HepG2 (cell line): Measurements from ENCODE around the gene CAMK2G. TPM values are rescaled to one million over a fixed set of nuclear protein-coding genes. Genes with fewer than 3 reads are reported as not detected.

ENCODE experiments used
- ATAC-seq: fragments of 200-7000 bp; cut with Tn5 transposase; 3 replicates; pipeline ENCODE4 v1.9.1; 2020; ENCODE audit warnings: mild to moderate bottlenecking, moderate library complexity
- BruUV-seq: library from RNA; stranded (reverse); fragments of 400-500 nt; replicated peaks from 2 replicates; lab custom pipeline; 2021; lab: Mats Ljungman, UMichigan
- CTCF ChIA-PET: fragments of 300-600 bp; formaldehyde crosslinking; extraction: SDS; loops from one replicate; lab custom pipeline; 2021; ENCODE audit warnings: low total read pairs, inconsistent platforms, low intra/inter-chr PET ratio; lab: Yijun Ruan, JAX
- POLR2A ChIA-PET: fragments of 350-600 bp; sonication (Branson Sonifier 250); formaldehyde crosslinking; loops from one replicate; lab custom pipeline; 2020; ENCODE audit warnings: antibody characterized with exemption, inconsistent platforms; lab: Yijun Ruan, JAX
- DNase-seq: peaks from one replicate; pipeline ENCODE4 v3.0.0-alpha.2; 2015; ENCODE audit warnings: low spot score
- FAIRE-seq: peaks from 3 replicates; lab custom pipeline; 2011; peaks lifted over from hg19 to GRCh38; lab: Jason Lieb, UNC
- H2AFZ ChIP-seq: one replicate; pipeline ENCODE4 v1.6.1; 2011; ENCODE audit warnings: low read length, inconsistent platforms
- H3K27ac ChIP-seq: fragments of 300-600 bp; 3 replicates; pipeline ENCODE4 v1.8.0; 2011; ENCODE audit warnings: mixed run types, mild to moderate bottlenecking, mixed read lengths, low read length, inconsistent platforms; ENCODE audit not compliant: insufficient read depth; ENCODE audit errors: extremely low read length
- H3K27me3 ChIP-seq, 2 experiments: fragments of 200-600 bp in 1 of 2; 2 replicates in 1 of 2; 3 replicates in 1 of 2; pipeline versions ENCODE4 v1.6.0 to v1.8.0; 2011; ENCODE audit warnings: low read length in 2 of 2, mild to moderate bottlenecking in 2 of 2, moderate library complexity in 2 of 2, inconsistent platforms in 1 of 2; ENCODE audit not compliant: insufficient read depth in 2 of 2, control insufficient read depth in 1 of 2
- H3K36me3 ChIP-seq, 2 experiments: fragments of 200-600 bp in 1 of 2; replicated peaks in 1 of 2; 2 replicates in 1 of 2; 3 replicates in 1 of 2; pipeline versions ENCODE4 v1.5.1 to v1.8.0; 2011; ENCODE audit warnings: low read length in 2 of 2, inconsistent platforms in 1 of 2; ENCODE audit not compliant: insufficient read depth in 2 of 2, control insufficient read depth in 1 of 2
- H3K4me1 ChIP-seq: 2 replicates; pipeline ENCODE4 v1.5.1; 2012; ENCODE audit warnings: low read length, inconsistent platforms; ENCODE audit not compliant: insufficient read depth
- H3K4me2 ChIP-seq: 2 replicates; pipeline ENCODE4 v1.6.0; 2011; ENCODE audit warnings: low read depth, low read length, inconsistent platforms
- H3K4me3 ChIP-seq, 3 experiments: fragments of 200-600 bp in 1 of 3; sonication (generic), shearing (Covaris generic) in 1 of 3; replicated peaks in 1 of 3; 2 replicates each; pipeline ENCODE4 v1.5.1; 2011 to 2016; ENCODE audit warnings: low read length in 3 of 3, inconsistent platforms in 2 of 3, low read depth in 2 of 3, mild to moderate bottlenecking in 2 of 3, control low read depth in 1 of 3, mixed read lengths in 1 of 3; ENCODE audit not compliant: insufficient read depth in 1 of 3
- H3K79me2 ChIP-seq: one replicate; pipeline ENCODE4 v1.6.1; 2011; ENCODE audit warnings: low read length, inconsistent platforms; ENCODE audit not compliant: insufficient read depth
- H3K9ac ChIP-seq: 2 replicates; pipeline ENCODE4 v1.6.0; 2011; ENCODE audit warnings: mild to moderate bottlenecking, low read depth, low read length, inconsistent platforms; ENCODE audit not compliant: insufficient read depth
- H3K9me3 ChIP-seq: 2 replicates; pipeline ENCODE4 v1.5.1; 2012; ENCODE audit warnings: mild to moderate bottlenecking, low read length
- H4K20me1 ChIP-seq: 2 replicates; pipeline ENCODE4 v1.6.0; 2011; ENCODE audit warnings: inconsistent platforms, mild to moderate bottlenecking, low read length, moderate library complexity; ENCODE audit not compliant: insufficient read depth
- AKAP8 ChIP-seq: sonication (generic); formaldehyde crosslinking; IDR thresholded peaks from 2 replicates; pipeline ENCODE4 v1.5.1; 2020; ENCODE audit warnings: mild to moderate bottlenecking, missing genetic modification reagents
- MAZ ChIP-seq, 2 experiments: sonication (generic) in 1 of 2; formaldehyde crosslinking in 1 of 2; IDR thresholded peaks; 2 replicates each; pipeline versions ENCODE4 v1.5.0 to v1.6.1; 2012 to 2020; ENCODE audit warnings: low read depth in 2 of 2, mild to moderate bottlenecking in 2 of 2, borderline replicate concordance in 1 of 2, improper control_type of control experiment in 1 of 2, low read length in 1 of 2, missing genetic modification reagents in 1 of 2, moderate library complexity in 1 of 2
- NFE2L2 ChIP-seq: fragments of 150-350 bp; IDR thresholded peaks from 2 replicates; pipeline ENCODE4 v1.6.1; 2014; ENCODE audit warnings: low read length
- PHF8 ChIP-seq: sonication (generic); formaldehyde crosslinking; IDR thresholded peaks from 2 replicates; pipeline ENCODE4 v1.5.0; 2020; ENCODE audit warnings: missing genetic modification reagents
- TBP ChIP-seq: sonication (generic); formaldehyde crosslinking; IDR thresholded peaks from 2 replicates; pipeline ENCODE4 v1.5.0; 2020; ENCODE audit warnings: missing genetic modification reagents
- WGBS: methylation state at CpG from one replicate; pipeline ENCODE4 v1.1.6; 2017; ENCODE audit warnings: low lambda C conversion rate; 5-methylcytosine and 5-hydroxymethylcytosine counted together
- in situ Hi-C: cut with HindIII; loops from 2 replicates; pipeline ENCODE4 v1.10.0; 2017; ENCODE audit warnings: low pct_unique_long_range_greater_than_20kb; ENCODE audit not compliant: extremely low pct_ligation_motif_present
- intact Hi-C: fragments of 100-400 bp; cut with micrococcal nuclease; formaldehyde crosslinking; loops from one replicate; pipeline ENCODE4 v1.10.0; 2022; ENCODE audit not compliant: unreplicated experiment
- polyA plus RNA-seq, 8 experiments: library from polyadenylated mRNA; depleted of rRNA in 3 of 8; stranded (reverse) in 7 of 8; unstranded in 1 of 8; fragments of >200 nt; fragmentation: Illumina TruSeq in 4 of 8; extraction: Trizol in 4 of 8; gene quantifications; 2 replicates each; pipeline versions ENCODE4 v1.2.1 to v1.2.3, GENCODE V29; 2011 to 2016; ENCODE audit warnings: low read depth in 4 of 8, missing spikeins in 1 of 8, mixed read lengths in 1 of 8; ENCODE audit not compliant: insufficient read depth in 1 of 8
- total RNA-seq, 5 experiments: library from RNA; depleted of rRNA; stranded (reverse); fragments of >200 nt; fragmentation: Illumina TruSeq; extraction: Trizol; gene quantifications; 2 replicates each; pipeline ENCODE4 v1.2.3, GENCODE V29; 2016; ENCODE audit warnings: low read depth in 1 of 5
- TF ChIP-seq, protein P1 (sequence below): sonication (generic); formaldehyde crosslinking; IDR thresholded peaks from 2 replicates; pipeline ENCODE4 v1.8.0; 2022; ENCODE audit warnings: mild to moderate bottlenecking, missing genetic modification reagents, borderline replicate concordance
- TF ChIP-seq, protein P2 (sequence below): sonication (generic); formaldehyde crosslinking; IDR thresholded peaks from 2 replicates; pipeline ENCODE4 v1.4.0; 2020; ENCODE audit warnings: missing genetic modification reagents, borderline replicate concordance

Gene CAMK2G
- total and polyA plus RNA-seq, 2 of the 13 experiments (the other 11 are each of a cell fraction or from before 2014, with no cell fraction given): 15.9 to 18.8 TPM

DNA sequence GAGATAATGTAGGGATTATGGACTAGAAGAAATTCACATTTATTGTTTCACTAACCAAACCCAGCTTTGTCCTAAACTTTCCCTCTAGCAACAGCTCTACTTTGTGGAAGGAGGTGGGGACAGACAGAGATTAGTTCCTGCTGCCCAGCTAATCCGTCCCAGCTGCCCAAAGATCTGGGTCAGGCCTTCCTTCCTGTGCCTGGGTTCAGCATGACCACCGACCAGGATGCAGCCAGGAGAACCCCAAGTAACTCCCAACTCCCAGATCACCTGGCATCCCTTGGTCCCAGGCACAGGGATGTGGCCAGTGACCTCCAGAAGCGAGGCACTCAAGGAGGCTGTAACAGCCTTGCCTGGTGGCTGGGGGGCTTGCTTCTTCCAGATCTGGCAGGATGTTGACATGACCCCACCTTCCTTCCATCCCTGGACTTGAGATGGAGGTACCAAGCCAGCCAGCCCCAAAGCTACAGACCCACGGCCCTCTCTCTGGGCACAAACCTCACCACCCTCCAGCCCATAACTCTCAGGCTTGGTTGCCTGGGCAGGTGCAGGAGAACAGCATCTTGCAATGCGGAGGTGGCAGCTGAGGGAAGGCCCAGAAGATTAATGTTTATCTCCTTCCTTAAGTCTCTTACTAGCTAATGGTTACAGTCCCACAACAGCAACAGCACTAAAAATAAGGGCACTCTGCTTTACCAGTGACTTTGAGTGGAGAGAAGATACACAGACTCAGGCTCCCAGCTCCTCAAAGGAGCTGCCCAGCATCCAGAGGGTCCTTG is 11.1 kb downstream of the CAMK2G start:
- TF ChIP-seq, protein P1, sequence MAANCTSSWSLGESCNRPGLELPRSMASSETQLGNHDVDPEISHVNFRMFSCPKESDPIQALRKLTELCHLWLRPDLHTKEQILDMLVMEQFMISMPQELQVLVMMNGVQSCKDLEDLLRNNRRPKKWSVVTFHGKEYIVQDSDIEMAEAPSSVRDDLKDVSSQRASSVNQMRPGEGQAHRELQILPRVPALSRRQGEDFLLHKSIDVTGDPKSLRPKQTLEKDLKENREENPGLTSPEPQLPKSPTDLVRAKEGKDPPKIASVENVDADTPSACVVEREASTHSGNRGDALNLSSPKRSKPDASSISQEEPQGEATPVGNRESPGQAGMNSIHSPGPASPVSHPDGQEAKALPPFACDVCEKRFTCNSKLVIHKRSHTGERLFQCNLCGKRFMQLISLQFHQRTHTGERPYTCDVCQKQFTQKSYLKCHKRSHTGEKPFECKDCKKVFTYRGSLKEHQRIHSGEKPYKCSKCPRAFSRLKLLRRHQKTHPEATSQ: no peak
- TF ChIP-seq NFE2L2 (no peak), TBP (no peak), MAZ (IDR thresholded peaks at IDR 0.05; ENCODE audit: borderline replicate concordance, low read depth, low read length) (no peak), MAZ (CRISPR knock-in tag; IDR thresholded peaks at IDR 0.05; ENCODE audit: low read depth) (no peak), PHF8 (no peak), AKAP8 (CRISPR knock-in tag) (no peak)
- TF ChIP-seq, protein P2, sequence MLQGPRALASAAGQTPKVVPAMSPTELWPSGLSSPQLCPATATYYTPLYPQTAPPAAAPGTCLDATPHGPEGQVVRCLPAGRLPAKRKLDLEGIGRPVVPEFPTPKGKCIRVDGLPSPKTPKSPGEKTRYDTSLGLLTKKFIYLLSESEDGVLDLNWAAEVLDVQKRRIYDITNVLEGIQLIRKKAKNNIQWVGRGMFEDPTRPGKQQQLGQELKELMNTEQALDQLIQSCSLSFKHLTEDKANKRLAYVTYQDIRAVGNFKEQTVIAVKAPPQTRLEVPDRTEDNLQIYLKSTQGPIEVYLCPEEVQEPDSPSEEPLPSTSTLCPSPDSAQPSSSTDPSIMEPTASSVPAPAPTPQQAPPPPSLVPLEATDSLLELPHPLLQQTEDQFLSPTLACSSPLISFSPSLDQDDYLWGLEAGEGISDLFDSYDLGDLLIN: no peak
- WGBS: 93% methylated on average over 3 of the region's 5 CpGs

More for the DNA sequence above, 11.1 kb downstream of the CAMK2G start:
- ATAC-seq (no peak), DNase-seq (no peak), FAIRE-seq (no peak)
- Histone ChIP-seq H4K20me1 (no peaks in the 10 kb centered on the region), H3K27ac (no peak overlapping the region), H3K4me1 (peaks cover 3% of the 10 kb centered on the region), H3K9me3 (no peaks in the 10 kb centered on the region), H3K36me3 (peaks cover 9 to 42% of the 10 kb centered on the region in 2 experiments), H3K9ac (no peak overlapping the region), H3K79me2 (no peaks in the 10 kb centered on the region), H3K4me3 (no peak overlapping the region), H2AFZ (no peak overlapping the region), H3K4me2 (no peak overlapping the region), H3K27me3 (no peaks in the 10 kb centered on the region)
- POLR2A ChIA-PET: interaction anchor here (1.7 to 3.1 kb wide), 2 partner anchors 11 kb away, joined by 4 to 7 read pairs; partner anchors contain the start of gene CAMK2G
- intact Hi-C loops: no loop called here
- BruUV-seq: no TSS peak
- in situ Hi-C loops: no loop called here
- CTCF ChIA-PET: no interaction called here
